ENCODE data around the gene ATP1A1.
A peak's percentile ranks its signal among the peaks of the same experiment; 100 is the strongest.

ATP1A1 gene

DNA sequence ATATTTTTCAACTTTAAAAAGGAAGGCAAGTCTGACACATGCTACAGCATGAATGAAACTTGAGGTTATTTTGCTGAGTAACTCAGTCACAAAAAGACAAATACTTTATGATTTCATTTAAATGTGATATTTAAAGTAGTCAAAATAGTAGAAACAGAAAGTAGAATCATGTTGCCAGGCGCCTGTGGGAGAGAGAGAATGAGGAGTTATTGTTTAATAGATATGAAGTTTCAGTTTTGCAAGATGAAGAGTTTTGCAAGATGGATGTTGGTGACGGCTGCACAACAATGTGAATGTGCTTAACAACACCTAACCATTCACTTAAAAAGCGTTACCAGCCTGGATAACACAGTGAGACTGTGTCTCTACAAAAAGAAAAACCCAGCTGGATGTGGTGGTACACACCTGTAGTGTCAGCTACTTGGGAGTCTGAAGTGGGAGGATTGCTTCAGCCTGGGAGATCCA lies 20.7 kb upstream of the ATP1A1 start:
- FAIRE-seq (no peak), DNase-seq (ENCODE audit: insufficient read length, low spot score) (no peak)
- no peak for TF ChIP-seq POLR2A (IDR thresholded peaks at IDR 0.05; ENCODE audit: low read depth, low read length)
- TF ChIP-seq PAX5 (IDR thresholded peaks at IDR 0.05; ENCODE audit: insufficient read depth, low read length, severe bottlenecking): no peak
- no peak for TF ChIP-seq TAF1 (IDR thresholded peaks at IDR 0.05; ENCODE audit: low read depth, low read length)
- no peak for TF ChIP-seq POLR2AphosphoS5 (IDR thresholded peaks at IDR 0.05; ENCODE audit: low read depth, low read length)
- TF ChIP-seq POU2F2 (IDR thresholded peaks at IDR 0.05; ENCODE audit: low read depth, low read length): no peak
- no peak for TF ChIP-seq SPI1 (IDR thresholded peaks at IDR 0.05; ENCODE audit: low read depth, low read length)

DNA sequence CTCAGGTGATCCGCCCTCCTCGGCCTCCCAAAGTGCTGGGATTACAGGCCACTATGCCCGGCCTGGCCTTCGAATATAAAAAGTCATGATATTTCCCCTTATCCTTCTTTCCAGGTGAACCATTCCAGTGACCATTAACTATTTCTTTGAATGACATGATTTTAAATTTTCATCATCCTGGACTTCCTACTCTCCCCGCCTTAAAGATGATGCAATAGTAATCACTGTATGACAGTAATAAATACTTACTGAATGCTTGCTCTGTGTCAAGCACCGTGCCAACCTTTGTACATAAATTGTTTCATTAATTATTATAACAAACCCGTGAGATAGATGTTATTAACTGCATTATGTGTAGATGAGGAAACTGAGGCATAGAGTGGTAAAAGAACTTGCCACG lies 19.9 kb upstream of the ATP1A1 start:
- no peak for FAIRE-seq
- no peak for TF ChIP-seq SPI1 (IDR thresholded peaks at IDR 0.05; ENCODE audit: low read depth, low read length)
- no peak for TF ChIP-seq POLR2A (IDR thresholded peaks at IDR 0.05; ENCODE audit: low read depth, low read length)
- TF ChIP-seq PAX5 (IDR thresholded peaks at IDR 0.05; ENCODE audit: insufficient read depth, low read length, severe bottlenecking): no peak
- no peak for TF ChIP-seq POLR2AphosphoS5 (IDR thresholded peaks at IDR 0.05; ENCODE audit: low read depth, low read length)
- no peak for TF ChIP-seq TAF1 (IDR thresholded peaks at IDR 0.05; ENCODE audit: low read depth, low read length)
- TF ChIP-seq POU2F2 (IDR thresholded peaks at IDR 0.05; ENCODE audit: low read depth, low read length): no peak
- no peak for DNase-seq (ENCODE audit: insufficient read length, low spot score)

DNA sequence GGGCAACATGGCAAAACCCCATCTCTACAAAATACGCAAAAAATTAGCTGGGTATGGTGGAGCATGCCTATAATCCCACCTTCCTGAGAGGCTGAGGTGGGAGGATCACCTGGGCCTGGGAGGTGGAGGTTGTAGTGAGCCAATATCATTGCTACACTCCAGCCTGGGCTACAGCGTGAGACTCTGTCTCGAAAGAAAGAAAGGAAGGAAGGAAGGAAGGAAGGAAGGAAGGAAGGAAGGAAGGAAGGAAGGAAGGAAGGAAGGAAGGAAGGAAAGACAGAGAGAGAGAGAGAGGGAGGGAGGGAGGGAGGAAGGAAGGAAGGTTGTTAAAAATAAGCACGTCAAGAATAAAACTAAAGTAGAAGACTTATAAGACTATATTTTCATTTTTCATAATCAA lies 17.0 kb upstream of the ATP1A1 start:
- no peak for TF ChIP-seq POU2F2 (IDR thresholded peaks at IDR 0.05; ENCODE audit: low read depth, low read length)
- no peak for TF ChIP-seq POLR2A (IDR thresholded peaks at IDR 0.05; ENCODE audit: low read depth, low read length)
- TF ChIP-seq PAX5 (IDR thresholded peaks at IDR 0.05; ENCODE audit: insufficient read depth, low read length, severe bottlenecking): no peak
- TF ChIP-seq TAF1 (IDR thresholded peaks at IDR 0.05; ENCODE audit: low read depth, low read length): no peak
- no peak for TF ChIP-seq POLR2AphosphoS5 (IDR thresholded peaks at IDR 0.05; ENCODE audit: low read depth, low read length)
- TF ChIP-seq SPI1 (IDR thresholded peaks at IDR 0.05; ENCODE audit: low read depth, low read length): no peak
- no peak for FAIRE-seq

DNA sequence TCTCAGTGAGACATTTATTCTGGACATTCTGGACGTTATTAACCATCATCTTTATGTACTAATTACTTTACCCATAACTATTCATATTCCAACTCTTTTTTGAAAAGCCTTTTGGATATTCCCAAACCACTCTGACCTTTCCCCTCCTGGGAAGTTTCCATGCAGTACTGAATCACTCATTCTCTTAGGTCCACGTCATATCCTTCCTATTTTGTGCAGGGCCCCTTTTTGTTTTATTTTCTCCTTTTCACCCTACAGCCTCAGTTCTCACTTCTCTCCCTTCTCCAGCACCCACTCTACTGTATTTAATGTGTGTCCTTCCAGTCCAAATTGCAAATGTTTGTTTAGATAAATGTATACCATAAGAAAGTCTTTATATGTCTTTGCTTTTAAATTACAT lies 16.4 kb upstream of the ATP1A1 start:
- DNase-seq (ENCODE audit: insufficient read length, low spot score): no peak
- TF ChIP-seq PAX5 (IDR thresholded peaks at IDR 0.05; ENCODE audit: insufficient read depth, low read length, severe bottlenecking): no peak
- no peak for TF ChIP-seq POU2F2 (IDR thresholded peaks at IDR 0.05; ENCODE audit: low read depth, low read length)
- no peak for TF ChIP-seq POLR2AphosphoS5 (IDR thresholded peaks at IDR 0.05; ENCODE audit: low read depth, low read length)
- no peak for TF ChIP-seq POLR2A (IDR thresholded peaks at IDR 0.05; ENCODE audit: low read depth, low read length)
- FAIRE-seq: no peak

More for the DNA sequence above, 17.0 kb upstream of the ATP1A1 start:
- no peak for DNase-seq (ENCODE audit: insufficient read length, low spot score)

DNA sequence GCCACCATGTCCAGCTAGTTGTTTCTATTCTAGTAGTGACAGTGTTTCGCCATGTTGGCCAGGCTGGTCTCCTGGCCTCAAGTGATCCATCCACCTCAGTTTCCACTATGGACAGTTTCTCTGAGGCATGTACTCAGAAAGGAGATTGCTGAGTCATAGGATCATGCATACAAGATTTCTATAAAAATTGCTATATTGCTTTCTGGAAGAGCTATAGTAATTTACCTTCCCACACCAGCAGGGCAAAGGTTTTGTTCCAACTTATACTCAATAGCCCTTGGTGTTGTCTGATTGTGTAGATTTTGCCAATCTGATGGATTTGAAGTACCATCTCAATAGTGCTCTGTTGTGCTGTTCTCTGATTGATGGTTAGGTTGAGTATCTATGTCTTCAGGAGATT lies 15.6 kb upstream of the ATP1A1 start:
- FAIRE-seq: peak; percentile 28
- DNase-seq (ENCODE audit: insufficient read length, low spot score): no peak
- TF ChIP-seq POLR2AphosphoS5 (IDR thresholded peaks at IDR 0.05; ENCODE audit: low read depth, low read length) (no peak), SPI1 (IDR thresholded peaks at IDR 0.05; ENCODE audit: low read depth, low read length) (no peak), POU2F2 (IDR thresholded peaks at IDR 0.05; ENCODE audit: low read depth, low read length) (no peak), POLR2A (IDR thresholded peaks at IDR 0.05; ENCODE audit: low read depth, low read length) (no peak), TAF1 (IDR thresholded peaks at IDR 0.05; ENCODE audit: low read depth, low read length) (no peak), PAX5 (IDR thresholded peaks at IDR 0.05; ENCODE audit: insufficient read depth, low read length, severe bottlenecking) (no peak)

DNA sequence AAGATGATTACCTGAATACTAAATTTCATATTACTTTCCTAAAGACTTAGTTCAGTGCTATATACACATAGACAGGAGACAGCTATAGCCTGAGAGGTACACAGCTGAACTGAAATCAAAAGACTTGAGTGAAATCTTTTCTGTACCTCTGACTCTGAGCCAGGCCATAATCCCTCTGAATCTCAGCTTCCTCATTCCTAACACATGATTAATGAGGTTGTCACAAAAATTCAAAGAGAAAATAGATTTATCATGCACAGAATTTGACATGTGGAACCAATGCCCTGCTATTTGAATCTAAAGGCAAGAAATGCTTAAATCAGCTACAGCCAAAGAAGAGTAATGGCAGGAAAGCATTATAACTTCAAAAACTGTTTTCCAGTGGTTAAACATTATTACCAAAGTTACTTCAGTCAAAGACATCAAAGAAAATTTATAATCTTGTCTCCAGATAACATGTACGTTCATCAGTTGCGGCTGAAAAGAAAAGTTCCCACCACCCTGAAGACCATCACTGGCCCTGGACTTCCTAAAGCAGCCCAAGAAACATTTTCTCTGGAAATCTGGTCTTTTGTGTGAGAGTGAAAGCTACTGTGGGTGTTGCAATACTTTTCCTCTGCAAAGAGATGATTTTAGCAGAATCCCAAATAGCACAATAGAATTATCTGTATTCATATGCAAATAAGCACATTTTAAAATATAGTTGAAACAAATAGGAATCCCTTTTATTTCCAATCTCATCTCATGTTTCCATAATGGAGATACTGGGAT lies 13.8 kb upstream of the ATP1A1 start:
- TF ChIP-seq SPI1 (IDR thresholded peaks at IDR 0.05; ENCODE audit: low read depth, low read length): no peak
- no peak for TF ChIP-seq PAX5 (IDR thresholded peaks at IDR 0.05; ENCODE audit: insufficient read depth, low read length, severe bottlenecking)
- TF ChIP-seq POU2F2 (IDR thresholded peaks at IDR 0.05; ENCODE audit: low read depth, low read length): no peak
- no peak for TF ChIP-seq POLR2A (IDR thresholded peaks at IDR 0.05; ENCODE audit: low read depth, low read length)
- FAIRE-seq (no peak), DNase-seq (ENCODE audit: insufficient read length, low spot score) (no peak)

DNA sequence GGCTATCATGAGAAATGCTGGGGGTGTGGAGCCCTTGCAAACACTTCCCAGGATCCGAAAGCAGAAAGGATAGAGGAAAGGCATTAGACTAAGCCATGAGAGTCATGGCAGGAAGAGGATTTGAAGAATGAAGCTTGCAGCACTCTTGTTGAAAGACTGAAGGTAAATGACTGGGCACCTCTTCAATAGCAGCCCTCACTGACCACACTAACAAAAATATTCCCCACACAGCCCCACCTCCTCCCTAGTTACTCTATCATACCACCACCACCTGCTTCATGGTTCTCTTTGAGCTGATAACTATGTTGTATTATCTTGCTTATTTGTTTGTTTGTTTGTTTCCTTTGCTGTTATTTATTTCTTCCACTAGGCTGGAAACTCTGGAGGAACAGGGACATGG lies 13.2 kb upstream of the ATP1A1 start:
- DNase-seq (ENCODE audit: insufficient read length, low spot score): no peak
- FAIRE-seq: no peak
- TF ChIP-seq SPI1 (IDR thresholded peaks at IDR 0.05; ENCODE audit: low read depth, low read length): no peak
- TF ChIP-seq TAF1 (IDR thresholded peaks at IDR 0.05; ENCODE audit: low read depth, low read length): no peak
- TF ChIP-seq PAX5 (IDR thresholded peaks at IDR 0.05; ENCODE audit: insufficient read depth, low read length, severe bottlenecking): no peak
- no peak for TF ChIP-seq POU2F2 (IDR thresholded peaks at IDR 0.05; ENCODE audit: low read depth, low read length)
- no peak for TF ChIP-seq POLR2AphosphoS5 (IDR thresholded peaks at IDR 0.05; ENCODE audit: low read depth, low read length)
- no peak for TF ChIP-seq POLR2A (IDR thresholded peaks at IDR 0.05; ENCODE audit: low read depth, low read length)

DNA sequence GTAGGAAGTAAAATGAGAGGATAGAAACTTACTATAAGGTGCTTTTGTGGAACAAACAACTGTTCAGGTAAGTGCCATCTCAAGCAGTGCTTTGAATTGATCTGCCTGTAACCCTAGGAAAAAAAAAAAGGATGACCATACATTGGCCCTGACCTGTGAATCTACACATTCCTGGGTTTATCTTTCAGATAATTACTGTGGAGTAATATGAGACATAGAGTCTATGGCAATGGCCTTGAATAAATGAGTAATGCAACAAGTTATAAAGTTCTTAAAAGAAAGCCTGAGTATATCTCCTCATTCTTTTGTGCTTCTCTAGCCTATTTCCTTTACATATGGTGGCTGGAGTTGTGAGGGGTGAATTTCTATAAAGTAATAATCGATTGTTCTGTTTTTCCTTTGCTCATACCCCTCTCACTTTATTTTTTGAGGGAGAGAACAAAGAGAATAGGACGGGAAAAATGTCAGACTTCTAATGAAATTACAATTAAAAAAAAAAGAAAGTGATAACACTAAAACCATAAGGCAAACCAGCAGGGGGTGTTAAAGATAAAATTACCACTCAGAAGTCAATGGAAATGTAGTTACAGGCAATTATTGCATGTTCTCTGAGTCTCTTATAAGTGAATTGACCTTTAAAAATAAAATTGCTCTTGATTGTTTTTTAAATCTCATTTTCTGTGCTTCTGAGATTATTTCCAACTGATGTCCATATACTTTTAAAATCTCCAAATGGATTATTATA lies 12.4 kb upstream of the ATP1A1 start:
- no peak for FAIRE-seq
- TF ChIP-seq SPI1 (IDR thresholded peaks at IDR 0.05; ENCODE audit: low read depth, low read length): no peak
- TF ChIP-seq TAF1 (IDR thresholded peaks at IDR 0.05; ENCODE audit: low read depth, low read length): no peak
- TF ChIP-seq POLR2AphosphoS5 (IDR thresholded peaks at IDR 0.05; ENCODE audit: low read depth, low read length): no peak
- TF ChIP-seq PAX5 (IDR thresholded peaks at IDR 0.05; ENCODE audit: insufficient read depth, low read length, severe bottlenecking): no peak
- no peak for TF ChIP-seq POLR2A (IDR thresholded peaks at IDR 0.05; ENCODE audit: low read depth, low read length)
- no peak for TF ChIP-seq POU2F2 (IDR thresholded peaks at IDR 0.05; ENCODE audit: low read depth, low read length)
- no peak for DNase-seq (ENCODE audit: insufficient read length, low spot score)

DNA sequence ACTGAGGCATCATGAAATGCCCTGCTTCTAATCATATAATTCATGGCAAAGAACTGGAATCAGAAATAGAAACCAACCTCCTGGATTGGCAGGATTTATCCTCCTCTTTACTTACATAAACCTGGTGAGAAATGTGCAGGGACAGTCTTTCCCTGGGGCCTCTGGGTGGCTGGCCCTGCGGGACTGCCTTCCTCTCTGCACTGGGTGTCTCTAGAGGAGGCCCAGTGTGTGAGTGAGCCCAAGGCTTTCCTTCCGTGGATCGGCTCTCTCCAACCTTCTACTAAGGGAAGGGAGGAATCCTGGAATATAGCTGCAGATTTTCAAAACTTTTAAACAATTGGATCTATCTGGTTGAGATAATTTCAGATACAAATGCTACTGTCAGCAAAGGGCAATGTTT lies 11.4 kb upstream of the ATP1A1 start:
- FAIRE-seq (no peak), DNase-seq (ENCODE audit: insufficient read length, low spot score) (no peak)
- TF ChIP-seq POLR2A (IDR thresholded peaks at IDR 0.05; ENCODE audit: low read depth, low read length) (no peak), SPI1 (IDR thresholded peaks at IDR 0.05; ENCODE audit: low read depth, low read length) (no peak), TAF1 (IDR thresholded peaks at IDR 0.05; ENCODE audit: low read depth, low read length) (no peak), POLR2AphosphoS5 (IDR thresholded peaks at IDR 0.05; ENCODE audit: low read depth, low read length) (no peak), PAX5 (IDR thresholded peaks at IDR 0.05; ENCODE audit: insufficient read depth, low read length, severe bottlenecking) (no peak), POU2F2 (IDR thresholded peaks at IDR 0.05; ENCODE audit: low read depth, low read length) (no peak)
